IMR-90 (cell line): ENCODE data around the gene TCF3. TPM values are rescaled to one million over a fixed set of nuclear protein-coding genes. Genes with fewer than 3 reads are reported as not detected.

Source experiments
- ATAC-seq: fragments of 200-7000 bp; cut with Tn5 transposase; 2 replicates; pipeline ENCODE4 v1.9.1; 2020; ENCODE audit warnings: low read depth, mild to moderate bottlenecking, moderate library complexity
- BruUV-seq: library from RNA; stranded (reverse); fragments of 400-500 nt; replicated peaks from 2 replicates; lab custom pipeline; 2021; lab: Mats Ljungman, UMichigan
- CTCF ChIA-PET: fragments of 300-600 bp; formaldehyde crosslinking; extraction: SDS; loops from one replicate; lab custom pipeline; 2021; ENCODE audit warnings: antibody characterized with exemption; lab: Yijun Ruan, JAX
- POLR2A ChIA-PET: fragments of 300-600 bp; sonication (Branson Sonifier 250); formaldehyde crosslinking; loops from one replicate; lab custom pipeline; 2022; ENCODE audit warnings: antibody characterized with exemption; ENCODE audit not compliant: unreplicated experiment; lab: Charles Lee
- DNase-seq: peaks from one replicate; pipeline ENCODE4 v3.0.0; 2013
- H2AFZ ChIP-seq: replicated peaks from 2 replicates; pipeline ENCODE3; 2013; ENCODE audit warnings: low read length, mild to moderate bottlenecking; ENCODE audit not compliant: poor library complexity
- H2AK5ac ChIP-seq: 2 replicates; pipeline ENCODE4 v1.6.1; 2013; ENCODE audit warnings: low read depth, low read length, inconsistent platforms
- H2AK9ac ChIP-seq: replicated peaks from 2 replicates; pipeline ENCODE3; 2013; ENCODE audit warnings: mild to moderate bottlenecking, low read depth, low read length, moderate library complexity; ENCODE audit not compliant: poor library complexity
- H2BK120ac ChIP-seq: 2 replicates; pipeline ENCODE4 v1.6.1; 2013; ENCODE audit warnings: low read depth, low read length, inconsistent platforms
- H2BK15ac ChIP-seq: 3 replicates; pipeline ENCODE4 v1.6.1; 2013; ENCODE audit warnings: low read depth, low read length, inconsistent platforms
- H2BK20ac ChIP-seq: 2 replicates; pipeline ENCODE4 v1.6.1; 2013; ENCODE audit warnings: low read depth, mild to moderate bottlenecking, inconsistent platforms, low read length, moderate library complexity
- H2BK5ac ChIP-seq: 2 replicates; pipeline ENCODE4 v1.6.1; 2013; ENCODE audit warnings: mild to moderate bottlenecking, low read depth, low read length, inconsistent platforms; ENCODE audit not compliant: poor library complexity, severe bottlenecking
- H3K14ac ChIP-seq: replicated peaks from 2 replicates; pipeline ENCODE4 v1.6.1; 2013; ENCODE audit warnings: low read depth, low read length, inconsistent platforms
- H3K18ac ChIP-seq: 2 replicates; pipeline ENCODE4 v1.6.1; 2013; ENCODE audit warnings: low read depth, low read length, control low read depth
- H3K23ac ChIP-seq: 2 replicates; pipeline ENCODE4 v1.6.1; 2013; ENCODE audit warnings: low read depth, low read length, inconsistent platforms
- H3K27ac ChIP-seq: 2 replicates; pipeline ENCODE4 v1.5.1; 2013; ENCODE audit warnings: mild to moderate bottlenecking, control low read depth, low read length; ENCODE audit not compliant: insufficient read depth
- H3K27me3 ChIP-seq: 2 replicates; pipeline ENCODE4 v1.6.1; 2013; ENCODE audit warnings: low read length; ENCODE audit not compliant: control insufficient read depth, insufficient read depth
- H3K36me3 ChIP-seq: 2 replicates; pipeline ENCODE4 v1.6.1; 2013; ENCODE audit warnings: low read length, mixed read lengths; ENCODE audit not compliant: control insufficient read depth, insufficient read depth
- H3K4ac ChIP-seq: 2 replicates; pipeline ENCODE4 v1.6.1; 2013; ENCODE audit warnings: low read depth, low read length, inconsistent platforms
- H3K4me1 ChIP-seq: 2 replicates; pipeline ENCODE4 v1.6.1; 2013; ENCODE audit warnings: low read length, mixed read lengths; ENCODE audit not compliant: control insufficient read depth, insufficient read depth
- H3K4me2 ChIP-seq: 2 replicates; pipeline ENCODE4 v1.6.1; 2013; ENCODE audit warnings: low read depth, mild to moderate bottlenecking, control low read depth, low read length, moderate library complexity
- H3K4me3 ChIP-seq: 2 replicates; pipeline ENCODE4 v1.5.1; 2013; ENCODE audit warnings: low read depth, mild to moderate bottlenecking, control low read depth, low read length, moderate library complexity; ENCODE audit not compliant: insufficient read depth
- H3K56ac ChIP-seq: 2 replicates; pipeline ENCODE4 v1.6.1; 2013; ENCODE audit warnings: low read length, inconsistent platforms; ENCODE audit not compliant: insufficient read depth; ENCODE audit errors: extremely low read depth
- H3K79me1 ChIP-seq, 2 experiments: 2 replicates each; pipeline ENCODE4 v1.6.1; 2013; ENCODE audit warnings: low read length in 2 of 2, inconsistent platforms in 1 of 2, low read depth in 1 of 2
- H3K9ac ChIP-seq: 2 replicates; pipeline ENCODE4 v1.6.1; 2013; ENCODE audit warnings: low read depth, low read length, control low read depth
- H3K9me1 ChIP-seq: 2 replicates; pipeline ENCODE4 v1.6.1; 2013; ENCODE audit warnings: low read length, inconsistent platforms; ENCODE audit not compliant: insufficient read depth
- H3K9me3 ChIP-seq: 2 replicates; pipeline ENCODE4 v1.6.1; 2013; ENCODE audit warnings: low read length; ENCODE audit not compliant: control insufficient read depth, insufficient read depth
- H4K20me1 ChIP-seq: 2 replicates; pipeline ENCODE4 v1.6.1; 2013; ENCODE audit warnings: low read length, inconsistent platforms; ENCODE audit not compliant: insufficient read depth
- H4K5ac ChIP-seq: 2 replicates; pipeline ENCODE4 v1.6.1; 2013; ENCODE audit warnings: mild to moderate bottlenecking, low read depth, low read length, control low read depth
- H4K8ac ChIP-seq, 2 experiments: 2 replicates each; pipeline ENCODE4 v1.6.1; 2013; ENCODE audit warnings: low read depth in 2 of 2, low read length in 2 of 2, control low read depth in 1 of 2, inconsistent platforms in 1 of 2
- H4K91ac ChIP-seq: 2 replicates; pipeline ENCODE4 v1.6.1; 2013; ENCODE audit warnings: low read depth, low read length, inconsistent platforms; ENCODE audit not compliant: insufficient read depth
- BHLHE40 ChIP-seq: fragments of 150-350 bp; IDR thresholded peaks from 2 replicates; pipeline ENCODE4 v1.6.1; 2016; ENCODE audit warnings: mild to moderate bottlenecking, low read depth, low read length
- CEBPB ChIP-seq: IDR thresholded peaks from 2 replicates; pipeline ENCODE4 v1.6.1; 2012; ENCODE audit warnings: low read depth, low read length, improper control_type of control experiment
- CHD1 ChIP-seq: IDR thresholded peaks from 2 replicates; pipeline ENCODE4 v1.6.1; 2012; ENCODE audit warnings: low read depth, low read length, improper control_type of control experiment
- FOS ChIP-seq: fragments of 150-350 bp; IDR thresholded peaks from 2 replicates; pipeline ENCODE4 v1.6.1; 2016; ENCODE audit warnings: low read depth, low read length
- MXI1 ChIP-seq: IDR thresholded peaks from 2 replicates; pipeline ENCODE4 v1.6.1; 2012; ENCODE audit warnings: low read depth, mild to moderate bottlenecking, low read length, moderate library complexity, borderline replicate concordance
- NFE2L2 ChIP-seq: fragments of 150-350 bp; IDR thresholded peaks from 2 replicates; pipeline ENCODE4 v1.6.1; 2016; ENCODE audit warnings: low read depth, mild to moderate bottlenecking, low read length
- USF2 ChIP-seq: fragments of 150-350 bp; IDR thresholded peaks from 2 replicates; pipeline ENCODE4 v1.6.1; 2017; ENCODE audit warnings: mild to moderate bottlenecking, antibody characterized with exemption, low read length, low read depth
- WGBS, 2 experiments: methylation state at CpG; one replicate each; pipeline versions ENCODE4 v1.1.5 to v1.1.7; 2013; ENCODE audit warnings: missing lambda C conversion rate in 2 of 2; ENCODE audit not compliant: insufficient read length in 1 of 2; ENCODE audit errors: extremely low coverage in 2 of 2; 5-methylcytosine and 5-hydroxymethylcytosine counted together
- dilution Hi-C: fragments of 300-500 bp; cut with HindIII; formaldehyde crosslinking; loops from one replicate; pipeline ENCODE4 v1.14.3; 2018; ENCODE audit warnings: low sequenced_read_pairs; ENCODE audit not compliant: unreplicated experiment
- in situ Hi-C: fragments of 300-500 bp; cut with MboI; formaldehyde crosslinking; loops from 3 replicates; pipeline ENCODE4 v1.14.3; 2019; ENCODE audit warnings: low sequenced_read_pairs, inconsistent platforms, mixed read lengths
- intact Hi-C: fragments of 100-400 bp; cut with micrococcal nuclease; formaldehyde crosslinking; loops from 2 replicates; pipeline ENCODE4 v1.10.0; 2022
- polyA plus RNA-seq, 3 experiments: library from polyadenylated mRNA; depleted of rRNA; stranded (reverse); fragments of >200 nt; gene quantifications; 2 replicates each; pipeline ENCODE4 v1.2.3, GENCODE V29; 2012; ENCODE audit warnings: low replicate concordance in 1 of 3
- total RNA-seq: library from RNA; depleted of rRNA; stranded (reverse); fragments of >200 nt; gene quantifications from 2 replicates; pipeline ENCODE4 v1.2.3, GENCODE V29; 2012
- TF ChIP-seq, protein P1 (sequence below): fragments of 150-350 bp; IDR thresholded peaks from 2 replicates; pipeline ENCODE4 v1.6.1; 2016; ENCODE audit warnings: low read depth, mild to moderate bottlenecking, low read length, moderate library complexity, borderline replicate concordance

Gene TCF3
- total and polyA plus RNA-seq, 2 of the 4 experiments (the other 2 are of a cell fraction), result 29.9 to 127 TPM

DNA sequence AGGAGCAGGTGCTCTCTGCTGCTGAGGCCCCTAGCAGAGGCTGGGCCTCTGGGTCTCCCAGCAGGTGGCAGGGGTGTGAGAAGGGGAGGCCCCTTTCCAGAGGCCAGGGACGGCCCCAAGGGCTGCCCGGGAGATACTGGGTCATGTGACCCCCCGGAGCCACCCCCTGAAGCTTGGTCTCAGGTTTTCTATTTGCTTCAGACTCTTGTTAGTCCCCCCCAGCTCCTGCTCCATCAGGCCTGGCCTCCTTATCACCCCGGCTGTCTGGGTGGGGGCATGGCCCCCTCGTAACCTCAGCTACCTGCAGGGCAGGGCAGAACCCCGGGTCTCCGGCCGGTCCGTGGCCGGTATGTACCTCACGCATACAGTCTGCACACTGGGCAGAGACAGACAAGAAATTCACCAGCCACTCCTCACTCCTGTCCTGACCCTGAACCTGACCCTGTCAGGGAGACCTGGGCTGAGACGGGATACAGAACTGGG lies 13.2 kb upstream of the TCF3 start:
- Histone ChIP-seq H2BK20ac (no peak overlapping the region), H4K91ac (no peak overlapping the region), H3K9me1 (no peaks in the 10 kb centered on the region), H2BK5ac (no peak overlapping the region), H3K23ac (no peak overlapping the region), H3K36me3 (no peaks in the 10 kb centered on the region), H2AK5ac (no peak overlapping the region), H2AFZ (no peak overlapping the region), H3K4me3 (no peak overlapping the region), H3K9ac (no peak overlapping the region), H3K27me3 (peaks cover 33% of the 10 kb centered on the region), H4K5ac (no peak overlapping the region), H3K4ac (no peak overlapping the region), H3K4me2 (no peak overlapping the region), H3K27ac (no peak overlapping the region), H3K18ac (no peak overlapping the region), H2BK15ac (no peak overlapping the region), H4K8ac (no peak overlapping the region), H3K56ac (no peak overlapping the region), H2BK120ac (no peak overlapping the region), H3K14ac (no peak overlapping the region), H4K20me1 (no peaks in the 10 kb centered on the region), H3K79me1 (no peaks in the 10 kb centered on the region), H3K4me1 (peaks cover 3% of the 10 kb centered on the region; the same call in 1 of the 2 replicates), H2AK9ac (no peak overlapping the region), H3K9me3 (no peaks in the 10 kb centered on the region; the same call in 1 of the 2 replicates)
- no TSS peak for BruUV-seq
- TF ChIP-seq CHD1 (no peak), USF2 (no peak), MXI1 (no peak), FOS (no peak), NFE2L2 (no peak), BHLHE40 (no peak), CEBPB (no peak)
- TF ChIP-seq, protein P1, sequence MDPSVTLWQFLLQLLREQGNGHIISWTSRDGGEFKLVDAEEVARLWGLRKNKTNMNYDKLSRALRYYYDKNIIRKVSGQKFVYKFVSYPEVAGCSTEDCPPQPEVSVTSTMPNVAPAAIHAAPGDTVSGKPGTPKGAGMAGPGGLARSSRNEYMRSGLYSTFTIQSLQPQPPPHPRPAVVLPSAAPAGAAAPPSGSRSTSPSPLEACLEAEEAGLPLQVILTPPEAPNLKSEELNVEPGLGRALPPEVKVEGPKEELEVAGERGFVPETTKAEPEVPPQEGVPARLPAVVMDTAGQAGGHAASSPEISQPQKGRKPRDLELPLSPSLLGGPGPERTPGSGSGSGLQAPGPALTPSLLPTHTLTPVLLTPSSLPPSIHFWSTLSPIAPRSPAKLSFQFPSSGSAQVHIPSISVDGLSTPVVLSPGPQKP, result no peak
- ATAC-seq (no peak), DNase-seq (no peak)
- POLR2A ChIA-PET, result no interaction called here
- whole genome bisulfite sequencing, 2 experiments, result 0% methylated on average over 1 of the region's 12 CpGs; no CpG with 5 or more reads in 1 of the 2 experiments
- CTCF ChIA-PET, result no interaction called here
- intact Hi-C loops, result no loop called here
- dilution Hi-C loops, result no loop called here
- in situ Hi-C loops, result no loop called here
